H1 (cell line): ENCODE results near the gene TSHR. TPM values are rescaled to one million over a fixed set of nuclear protein-coding genes. Genes with fewer than 3 reads are reported as not detected.

Experiments
- CTCF ChIA-PET: fragments of 300-600 bp; sonication (Branson Sonifier 250); formaldehyde crosslinking; loops from one replicate; lab custom pipeline; 2021; ENCODE audit not compliant: partially characterized antibody; lab: Charles Lee
- POLR2A ChIA-PET: fragments of 300-600 bp; sonication (Branson Sonifier 250); formaldehyde crosslinking; loops from one replicate; lab custom pipeline; 2021; ENCODE audit warnings: inconsistent platforms; ENCODE audit not compliant: partially characterized antibody; lab: Charles Lee
- DNase-seq, 2 experiments: peaks; one replicate each; pipeline versions ENCODE4 v3.0.0 to v3.0.0-alpha.2; 2010 to 2022; ENCODE audit warnings: low spot score in 2 of 2, low read depth in 1 of 2, mixed read lengths in 1 of 2
- FAIRE-seq: peaks from 2 replicates; lab custom pipeline; 2011; peaks lifted over from hg19 to GRCh38; lab: Jason Lieb, UNC
- H2AFZ ChIP-seq: 2 replicates; pipeline ENCODE4 v1.8.1; 2012; ENCODE audit warnings: low read length, inconsistent platforms
- H2AK5ac ChIP-seq: 2 replicates; pipeline ENCODE4 v1.6.1; 2013; ENCODE audit warnings: low read depth, low read length
- H2BK120ac ChIP-seq: replicated peaks from 2 replicates; pipeline ENCODE3; 2013; ENCODE audit warnings: low read depth, low read length, inconsistent platforms
- H2BK12ac ChIP-seq: 2 replicates; pipeline ENCODE4 v1.6.1; 2013; ENCODE audit warnings: low read depth, low read length
- H2BK15ac ChIP-seq: 2 replicates; pipeline ENCODE4 v1.6.1; 2013; ENCODE audit warnings: low read length
- H2BK20ac ChIP-seq: 2 replicates; pipeline ENCODE4 v1.6.1; 2013; ENCODE audit warnings: low read length
- H2BK5ac ChIP-seq: 2 replicates; pipeline ENCODE4 v1.6.1; 2013; ENCODE audit warnings: low read depth, low read length
- H3K14ac ChIP-seq: 2 replicates; pipeline ENCODE4 v1.6.1; 2013; ENCODE audit warnings: inconsistent platforms; ENCODE audit not compliant: insufficient read length
- H3K18ac ChIP-seq: 2 replicates; pipeline ENCODE4 v1.6.1; 2013; ENCODE audit warnings: low read length; ENCODE audit errors: extremely low read depth
- H3K23ac ChIP-seq: 2 replicates; pipeline ENCODE4 v1.6.1; 2013; ENCODE audit warnings: inconsistent platforms; ENCODE audit not compliant: insufficient read length
- H3K23me2 ChIP-seq: 2 replicates; pipeline ENCODE4 v1.6.1; 2013; ENCODE audit warnings: low read depth, low read length
- H3K27ac ChIP-seq: 2 replicates; pipeline ENCODE4 v1.6.1; 2011; ENCODE audit warnings: low read depth, low read length, inconsistent platforms
- H3K27me3 ChIP-seq, 4 experiments: replicated peaks in 1 of 4; 1 replicate in 1 of 4; 2 replicates in 3 of 4; pipeline versions ENCODE4 v1.6.1 to v1.8.1; 2011 to 2013; ENCODE audit warnings: low read length in 3 of 4, mild to moderate bottlenecking in 3 of 4, inconsistent platforms in 2 of 4, mixed read lengths in 2 of 4, moderate library complexity in 1 of 4; ENCODE audit not compliant: control insufficient read depth in 3 of 4, insufficient read depth in 3 of 4; ENCODE audit errors: extremely low read depth in 1 of 4
- H3K36me3 ChIP-seq, 4 experiments: 2 replicates each; pipeline versions ENCODE4 v1.6.1 to v1.8.1; 2011 to 2013; ENCODE audit warnings: mild to moderate bottlenecking in 4 of 4, low read length in 3 of 4, moderate library complexity in 2 of 4, control low read depth in 1 of 4, inconsistent platforms in 1 of 4; ENCODE audit not compliant: insufficient read depth in 4 of 4, control insufficient read depth in 2 of 4
- H3K4ac ChIP-seq: replicated peaks from 2 replicates; pipeline ENCODE3; 2013; ENCODE audit warnings: low read length, low read depth, mixed read lengths, inconsistent platforms; ENCODE audit not compliant: insufficient read length
- H3K4me1 ChIP-seq, 4 experiments: replicated peaks in 1 of 4; 1 replicate in 1 of 4; 2 replicates in 3 of 4; pipeline versions ENCODE4 v1.6.1 to v1.8.1; 2011 to 2013; ENCODE audit warnings: low read length in 3 of 4, inconsistent platforms in 2 of 4, mixed read lengths in 1 of 4; ENCODE audit not compliant: insufficient read depth in 4 of 4, control insufficient read depth in 3 of 4
- H3K4me2 ChIP-seq, 2 experiments: 2 replicates each; pipeline versions ENCODE4 v1.6.1 to v1.8.1; 2011 to 2013; ENCODE audit warnings: low read depth in 2 of 2, low read length in 2 of 2, control low read depth in 1 of 2, inconsistent platforms in 1 of 2, mild to moderate bottlenecking in 1 of 2; ENCODE audit not compliant: insufficient read depth in 1 of 2
- H3K4me3 ChIP-seq, 4 experiments: fragments of 200-600, 300-600 bp in 1 of 4; sonication (generic), shearing (Covaris generic), sonication (Bioruptor Twin) in 1 of 4; 2 replicates each; pipeline versions ENCODE4 v1.5.1 to v1.8.1; 2011 to 2016; ENCODE audit warnings: low read length in 4 of 4, low read depth in 3 of 4, control low read depth in 2 of 4, inconsistent platforms in 2 of 4, mild to moderate bottlenecking in 2 of 4, mixed read lengths in 1 of 4, moderate library complexity in 1 of 4; ENCODE audit not compliant: insufficient read depth in 2 of 4; ENCODE audit errors: extremely low read depth in 1 of 4
- H3K56ac ChIP-seq: replicated peaks from 2 replicates; pipeline ENCODE3; 2013; ENCODE audit warnings: low read depth, mild to moderate bottlenecking, mixed read lengths, low read length, inconsistent platforms; ENCODE audit not compliant: insufficient read length
- H3K79me1 ChIP-seq: 2 replicates; pipeline ENCODE4 v1.6.1; 2013; ENCODE audit warnings: low read depth, low read length, control low read depth
- H3K79me2 ChIP-seq, 2 experiments: 2 replicates each; pipeline versions ENCODE4 v1.6.1 to v1.8.1; 2012 to 2013; ENCODE audit warnings: low read length in 2 of 2, mild to moderate bottlenecking in 2 of 2, inconsistent platforms in 1 of 2; ENCODE audit not compliant: insufficient read depth in 2 of 2, control insufficient read depth in 1 of 2
- H3K9ac ChIP-seq, 4 experiments: replicated peaks in 1 of 4; 1 replicate in 1 of 4; 2 replicates in 3 of 4; pipeline versions ENCODE4 v1.6.1 to v1.8.1; 2011 to 2013; ENCODE audit warnings: low read depth in 3 of 4, low read length in 3 of 4, control low read depth in 2 of 4, mild to moderate bottlenecking in 2 of 4, moderate library complexity in 2 of 4, inconsistent platforms in 1 of 4; ENCODE audit errors: extremely low read depth in 1 of 4
- H3K9me3 ChIP-seq, 2 experiments: 2 replicates each; pipeline versions ENCODE4 v1.6.1 to v1.8.1; 2012 to 2013; ENCODE audit warnings: mild to moderate bottlenecking in 2 of 2, moderate library complexity in 2 of 2, control low read depth in 1 of 2, inconsistent platforms in 1 of 2, low read depth in 1 of 2, low read length in 1 of 2, mixed read lengths in 1 of 2; ENCODE audit not compliant: insufficient read depth in 2 of 2
- H4K20me1 ChIP-seq, 2 experiments: replicated peaks in 1 of 2; 2 replicates each; pipeline versions ENCODE3 to v1.8.1; 2011 to 2013; ENCODE audit warnings: inconsistent platforms in 2 of 2, low read length in 2 of 2, mild to moderate bottlenecking in 1 of 2; ENCODE audit not compliant: insufficient read depth in 2 of 2, control insufficient read depth in 1 of 2
- H4K5ac ChIP-seq: 2 replicates; pipeline ENCODE4 v1.6.1; 2013; ENCODE audit warnings: low read length, low read depth, mixed read lengths, inconsistent platforms; ENCODE audit not compliant: insufficient read length
- H4K8ac ChIP-seq: 2 replicates; pipeline ENCODE4 v1.8.0; 2013; ENCODE audit warnings: mild to moderate bottlenecking, moderate library complexity, low read length, inconsistent platforms; ENCODE audit not compliant: insufficient read depth; ENCODE audit errors: extremely low read depth
- H4K91ac ChIP-seq: replicated peaks from 2 replicates; pipeline ENCODE3; 2013; ENCODE audit warnings: low read length, mixed read lengths, inconsistent platforms; ENCODE audit not compliant: insufficient read length
- BACH1 ChIP-seq: IDR thresholded peaks from 2 replicates; pipeline ENCODE4 v1.6.1; 2012; ENCODE audit warnings: low read length, improper control_type of control experiment
- GABPA ChIP-seq: IDR thresholded peaks from 2 replicates; pipeline ENCODE4 v1.6.1; 2011; ENCODE audit warnings: mild to moderate bottlenecking, low read length, moderate library complexity, borderline replicate concordance; ENCODE audit not compliant: insufficient read depth
- RFX5 ChIP-seq: IDR thresholded peaks from 2 replicates; pipeline ENCODE4 v1.6.1; 2011; ENCODE audit warnings: low read depth, low read length, improper control_type of control experiment, borderline replicate concordance
- polyA plus RNA-seq, 7 experiments: library from polyadenylated mRNA; depleted of rRNA in 3 of 7; stranded (reverse) in 5 of 7; unstranded in 2 of 7; fragments of >200 nt in 5 of 7; fragments of 200-250 nt in 2 of 7; gene quantifications; 1 replicate in 5 of 7; 2 replicates in 1 of 7; 4 replicates in 1 of 7; pipeline versions ENCODE4 v1.2.1 to v1.2.3, GENCODE V29; 2011 to 2013; ENCODE audit warnings: missing spikeins in 2 of 7, mixed read lengths in 2 of 7
- total RNA-seq: library from RNA; stranded (reverse); fragmentation: NEBNext Ultra II Directional; extraction: Animal tissue kit (Norgen Biotek cat#: 25700); gene quantifications from 2 replicates; pipeline ENCODE4 v1.2.1, GENCODE V29; 2021

The TSHR gene
- total and polyA plus RNA-seq, 2 of the 8 experiments (the other 6 are each of a cell fraction or from before 2014, with no cell fraction given), result 0.27 TPM; not detected in 1

- Histone ChIP-seq H3K9me3 (no peaks in the 10 kb centered on the region), H2BK15ac (no peak overlapping the region), H3K79me2 (no peaks in the 10 kb centered on the region), H3K18ac (no peak overlapping the region), H3K36me3 (no peaks in the 10 kb centered on the region), H2BK12ac (no peak overlapping the region), H4K20me1 (no peaks in the 10 kb centered on the region), H3K79me1 (no peaks in the 10 kb centered on the region), H2AFZ (no peak overlapping the region), H3K27me3 (no peaks in the 10 kb centered on the region), H4K8ac (no peak overlapping the region), H3K4ac (no peak overlapping the region), H4K91ac (no peak overlapping the region), H4K5ac (no peak overlapping the region), H3K9ac (no peak overlapping the region), H3K56ac (no peak overlapping the region), H2BK20ac (no peak overlapping the region), H3K4me2 (no peak overlapping the region), H3K14ac (no peak overlapping the region), H2AK5ac (no peak overlapping the region), H3K23me2 (no peaks in the 10 kb centered on the region), H2BK120ac (no peak overlapping the region), H3K4me1 (no peaks in the 10 kb centered on the region), H2BK5ac (no peak overlapping the region), H3K4me3 (no peak overlapping the region), H3K23ac (no peak overlapping the region), H3K27ac (no peak overlapping the region)
- ChIA-PET POLR2A (no interaction called here), CTCF (interaction anchor here (1.1 to 1.5 kb wide), 2 partner anchors 10 to 94 kb away, joined by 3 read pairs; no protein-coding TSS in a partner anchor)
- no peak for DNase-seq
- no peak for FAIRE-seq
- TF ChIP-seq GABPA, result no peak
- no peak for TF ChIP-seq BACH1
- TF ChIP-seq RFX5, result no peak
Observed at GRCh38 chr14:81091139-81091538, 135.7 kb downstream of the TSHR start.
